Activated B cell treated with CpG ODN at 0.5 μM for 24 hours (primary cell): ENCODE results near the gene CAMK2D. TPM values are rescaled to one million over a fixed set of nuclear protein-coding genes. Genes with fewer than 3 reads are reported as not detected.

Experiments used
- ATAC-seq: fragments of 200-7000 bp; cut with Tn5 transposase; one replicate; pipeline ENCODE4 v1.10.0; 2021; ENCODE audit warnings: low read depth, mild to moderate bottlenecking, moderate library complexity
- CTCF ChIA-PET: fragments of 350-600 bp; sonication (Branson Sonifier 250); formaldehyde crosslinking; loops from one replicate; lab custom pipeline; 2021; ENCODE audit warnings: antibody characterized with exemption; lab: Charles Lee
- POLR2A ChIA-PET: fragments of 350-600 bp; sonication (Branson Sonifier 250); formaldehyde crosslinking; loops from one replicate; lab custom pipeline; 2021; ENCODE audit warnings: antibody characterized with exemption; lab: Charles Lee
- DNase-seq: peaks from one replicate; pipeline ENCODE4 v3.0.0; 2022
- H3K27ac Mint-ChIP-seq: one replicate; pipeline ENCODE4 v1.8.0; 2020; ENCODE audit warnings: mixed read lengths
- H3K27me3 Mint-ChIP-seq: one replicate; pipeline ENCODE4 v1.8.0; 2021; ENCODE audit warnings: mixed read lengths
- H3K36me3 Mint-ChIP-seq: one replicate; pipeline ENCODE4 v1.8.0; 2021; ENCODE audit warnings: low read depth, mixed read lengths
- H3K4me1 Mint-ChIP-seq: one replicate; pipeline ENCODE4 v1.8.0; 2021; ENCODE audit warnings: mixed read lengths
- H3K4me3 Mint-ChIP-seq: one replicate; pipeline ENCODE4 v1.8.0; 2020; ENCODE audit warnings: mild to moderate bottlenecking, mixed read lengths
- H3K9me3 Mint-ChIP-seq: one replicate; pipeline ENCODE4 v1.8.0; 2020; ENCODE audit warnings: mixed read lengths
- intact Hi-C: fragments of 100-400 bp; cut with micrococcal nuclease; formaldehyde crosslinking; loops from one replicate; pipeline ENCODE4 v1.15.1; 2024
- total RNA-seq: library from RNA; stranded (reverse); gene quantifications from 2 replicates; pipeline ENCODE4 v1.2.3, GENCODE V29; 2022
- TF ChIP-seq, protein P1 (sequence below): fragments of 200-600 bp; IDR thresholded peaks from one replicate; pipeline ENCODE4 v1.8.0; 2022; ENCODE audit warnings: antibody characterized with exemption, mild to moderate bottlenecking

CAMK2D gene
- total RNA-seq, 1 donor from 2014 or later = 72.9 TPM

DNA sequence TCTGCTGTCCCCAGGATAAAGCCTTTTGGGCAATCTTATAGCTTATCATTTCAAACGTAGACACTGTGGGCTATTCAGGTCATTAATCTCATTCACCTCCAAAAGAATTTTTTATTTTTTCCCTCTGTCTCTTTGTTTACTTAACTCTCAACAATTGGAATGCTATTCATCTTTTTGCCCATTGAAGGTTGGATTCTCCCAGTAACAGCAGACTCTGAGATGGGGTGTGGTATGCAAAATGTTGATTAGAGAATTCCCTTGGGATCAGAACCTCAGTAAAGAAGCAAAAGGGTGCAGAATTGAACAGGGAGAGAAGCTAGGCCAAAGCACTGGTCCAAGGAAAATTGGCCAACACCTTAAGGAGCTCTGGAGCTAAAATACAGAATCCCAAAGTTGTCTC, 60.4 kb downstream of the CAMK2D start:
- ChIA-PET CTCF (interaction anchor here (1.2 kb wide), 1 partner anchor 9 kb away, joined by 3 read pairs; no protein-coding TSS in a partner anchor), POLR2A (no interaction called here)
- Mint-ChIP-seq H3K4me1 (peaks cover 44% of the 10 kb centered on the region), H3K9me3 (no peaks in the 10 kb centered on the region), H3K4me3 (no peak overlapping the region), H3K27me3 (no peaks in the 10 kb centered on the region), H3K27ac (no peak overlapping the region), H3K36me3 (peaks cover 15% of the 10 kb centered on the region)
- TF ChIP-seq, protein P1, sequence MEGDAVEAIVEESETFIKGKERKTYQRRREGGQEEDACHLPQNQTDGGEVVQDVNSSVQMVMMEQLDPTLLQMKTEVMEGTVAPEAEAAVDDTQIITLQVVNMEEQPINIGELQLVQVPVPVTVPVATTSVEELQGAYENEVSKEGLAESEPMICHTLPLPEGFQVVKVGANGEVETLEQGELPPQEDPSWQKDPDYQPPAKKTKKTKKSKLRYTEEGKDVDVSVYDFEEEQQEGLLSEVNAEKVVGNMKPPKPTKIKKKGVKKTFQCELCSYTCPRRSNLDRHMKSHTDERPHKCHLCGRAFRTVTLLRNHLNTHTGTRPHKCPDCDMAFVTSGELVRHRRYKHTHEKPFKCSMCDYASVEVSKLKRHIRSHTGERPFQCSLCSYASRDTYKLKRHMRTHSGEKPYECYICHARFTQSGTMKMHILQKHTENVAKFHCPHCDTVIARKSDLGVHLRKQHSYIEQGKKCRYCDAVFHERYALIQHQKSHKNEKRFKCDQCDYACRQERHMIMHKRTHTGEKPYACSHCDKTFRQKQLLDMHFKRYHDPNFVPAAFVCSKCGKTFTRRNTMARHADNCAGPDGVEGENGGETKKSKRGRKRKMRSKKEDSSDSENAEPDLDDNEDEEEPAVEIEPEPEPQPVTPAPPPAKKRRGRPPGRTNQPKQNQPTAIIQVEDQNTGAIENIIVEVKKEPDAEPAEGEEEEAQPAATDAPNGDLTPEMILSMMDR = no peak
- DNase-seq (no peak), ATAC-seq (no peak)
- intact Hi-C loops = loop anchor here (5.0 kb wide), 1 partner anchor 36 kb away; no protein-coding TSS in a partner anchor

DNA sequence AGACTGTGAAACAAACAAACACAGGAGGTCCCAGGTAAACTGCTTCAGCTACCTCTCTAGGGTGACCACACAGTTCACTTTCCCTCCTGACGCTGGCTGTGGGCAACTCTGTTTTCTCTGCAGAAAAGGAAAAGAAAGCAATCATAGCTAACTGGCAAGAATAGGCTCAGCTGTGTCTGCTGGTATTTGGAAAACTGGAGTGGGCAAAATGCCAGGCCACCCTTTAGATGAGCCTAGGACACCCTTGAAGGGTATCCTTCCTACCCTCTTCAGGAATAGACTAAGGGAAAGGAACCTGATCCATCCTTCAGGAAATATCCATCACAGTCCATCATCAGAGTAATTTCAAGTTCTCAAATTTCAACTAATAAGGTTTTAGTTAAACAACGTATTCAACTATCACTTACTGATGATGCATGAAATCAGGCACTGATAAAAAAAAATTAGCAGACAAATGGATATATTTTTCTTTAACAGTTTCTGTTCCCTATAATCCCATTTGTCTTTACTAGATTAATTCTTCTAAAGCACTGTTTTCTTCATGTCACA, 60.9 kb downstream of the CAMK2D start:
- Mint-ChIP-seq H3K9me3 (no peaks in the 10 kb centered on the region), H3K36me3 (peaks cover 13% of the 10 kb centered on the region), H3K27ac (peak overlapping the region; percentile 25), H3K27me3 (no peaks in the 10 kb centered on the region), H3K4me1 (peaks cover 39% of the 10 kb centered on the region), H3K4me3 (no peak overlapping the region)
- ChIA-PET CTCF (interaction anchor here (1.2 kb wide), 1 partner anchor 9 kb away, joined by 3 read pairs; no protein-coding TSS in a partner anchor), POLR2A (no interaction called here)
- intact Hi-C loops = loop anchor here (5.0 kb wide), 1 partner anchor 37 kb away; no protein-coding TSS in a partner anchor
- no peak for ATAC-seq
- TF ChIP-seq, protein P1 = no peak
- DNase-seq = no peak

DNA sequence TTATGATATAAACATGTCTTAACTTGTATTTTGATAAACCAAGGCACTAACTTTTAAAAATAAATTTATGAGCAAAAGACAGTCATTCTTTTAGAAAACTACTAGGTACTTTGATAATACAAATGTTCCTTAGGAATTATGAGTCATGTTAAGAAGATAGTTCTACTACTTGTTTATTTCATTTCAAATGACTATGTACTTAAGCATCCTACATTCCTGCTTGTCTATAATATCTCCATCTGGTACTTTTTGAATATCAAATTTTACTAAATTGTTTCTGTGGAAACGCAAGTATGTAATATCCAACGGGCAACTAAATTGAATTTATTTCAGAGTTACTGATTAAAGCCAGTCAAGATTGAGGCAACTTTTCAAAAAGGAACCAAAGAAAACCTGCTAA, 61.8 kb downstream of the CAMK2D start:
- Mint-ChIP-seq H3K27ac (peak overlapping the region; percentile 13), H3K4me1 (peaks cover 36% of the 10 kb centered on the region), H3K36me3 (peaks cover 12% of the 10 kb centered on the region), H3K4me3 (no peak overlapping the region), H3K9me3 (no peaks in the 10 kb centered on the region), H3K27me3 (no peaks in the 10 kb centered on the region)
- no peak for ATAC-seq
- ChIA-PET CTCF (no interaction called here), POLR2A (no interaction called here)
- TF ChIP-seq, protein P1 = no peak
- intact Hi-C loops = loop anchor here (2.0 to 5.0 kb wide), 2 partner anchors 17 to 38 kb away; no protein-coding TSS in a partner anchor
- no peak for DNase-seq

DNA sequence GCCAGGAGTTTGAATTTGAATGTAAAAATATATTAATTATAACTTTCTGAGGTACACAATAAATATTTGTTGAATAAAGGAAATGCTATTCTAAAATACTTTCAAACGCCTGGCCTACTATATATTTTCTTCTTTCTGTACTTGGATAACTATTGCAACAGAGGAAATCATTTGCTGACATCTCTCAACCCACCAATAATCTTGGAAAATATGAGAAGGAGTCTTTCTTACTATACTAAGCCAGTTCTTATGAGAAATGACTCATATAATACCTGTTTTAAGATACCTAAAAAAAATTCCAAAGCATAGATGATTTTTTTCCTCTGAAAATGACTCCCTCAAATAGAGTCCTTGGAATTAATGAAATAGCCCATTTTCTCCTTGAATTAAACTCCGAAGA, 64.1 kb downstream of the CAMK2D start:
- Mint-ChIP-seq H3K36me3 (peaks cover 6% of the 10 kb centered on the region), H3K4me3 (no peak overlapping the region), H3K9me3 (no peaks in the 10 kb centered on the region), H3K27me3 (no peaks in the 10 kb centered on the region), H3K4me1 (peaks cover 40% of the 10 kb centered on the region), H3K27ac (no peak overlapping the region)
- POLR2A ChIA-PET = no interaction called here
- DNase-seq (no peak), ATAC-seq (no peak)
- TF ChIP-seq, protein P1 = no peak
- CTCF ChIA-PET = interaction anchor here (1.8 kb wide), 1 partner anchor 8 kb away, joined by 3 read pairs; no protein-coding TSS in a partner anchor
- intact Hi-C loops = no loop called here

DNA sequence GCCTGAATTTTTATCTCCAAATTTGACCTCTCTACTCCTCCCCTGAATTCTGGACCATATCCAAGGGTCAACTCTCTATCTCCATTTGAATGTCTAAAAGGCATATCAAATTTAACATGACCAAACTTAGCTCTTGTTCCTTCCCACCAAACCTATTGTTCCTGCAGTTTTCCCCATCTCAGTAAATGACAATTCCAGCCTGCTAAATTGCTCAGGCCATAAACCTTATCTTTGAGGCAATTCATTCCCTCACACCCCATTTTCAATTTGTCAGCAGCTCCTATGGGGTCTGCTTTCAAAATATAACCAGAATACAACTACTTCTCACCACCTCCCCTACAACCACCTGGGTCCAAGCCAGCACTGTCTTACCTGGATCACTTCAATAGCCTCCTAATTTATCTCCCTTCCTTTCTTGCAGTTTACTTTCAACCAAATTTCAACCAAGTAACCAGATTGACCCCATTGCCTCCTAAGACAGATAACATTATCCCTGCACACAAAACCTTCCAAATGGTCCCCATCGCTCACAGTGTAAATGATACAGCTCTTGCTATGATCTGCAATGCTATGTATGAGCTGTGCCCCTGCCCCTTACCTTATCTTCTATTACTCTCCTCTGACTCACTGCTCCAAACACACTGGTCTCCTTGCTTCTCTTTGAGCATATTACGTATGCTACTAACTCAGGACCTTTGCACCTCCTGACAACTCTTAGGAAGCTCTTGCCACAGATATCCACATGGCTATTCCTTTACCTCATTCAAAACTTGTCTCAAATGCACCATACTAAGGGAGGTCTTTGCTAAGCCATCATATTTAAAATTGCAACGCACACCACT, 66.0 kb downstream of the CAMK2D start:
- no peak for ATAC-seq
- intact Hi-C loops = loop anchor here (2.0 kb wide), 1 partner anchor 15 kb away; no protein-coding TSS in a partner anchor
- H3K4me1 Mint-ChIP-seq = peaks cover 38% of the 10 kb centered on the region
- H3K27ac Mint-ChIP-seq = no peak overlapping the region
- peaks cover 10% of the 10 kb centered on the region for H3K36me3 Mint-ChIP-seq
- no peak for DNase-seq
- TF ChIP-seq, protein P1 = no peak
- H3K27me3 Mint-ChIP-seq = no peaks in the 10 kb centered on the region
- no peak overlapping the region for H3K4me3 Mint-ChIP-seq
- CTCF ChIA-PET = interaction anchor here (1.8 kb wide), 1 partner anchor 10 kb away, joined by 3 read pairs; no protein-coding TSS in a partner anchor
- POLR2A ChIA-PET = no interaction called here
- H3K9me3 Mint-ChIP-seq = no peaks in the 10 kb centered on the region
